Stomach (tissue), 9 donors: ENCODE measurements around the gene HK3. TPM values are rescaled to one million over a fixed set of nuclear protein-coding genes. Genes with fewer than 3 reads are reported as not detected.

Source experiments
- DNase-seq, 2 donors: peaks; one replicate each; pipeline versions ENCODE4 v3.0.0 to v3.0.0-alpha.2; 2013 to 2019
- H3K27ac ChIP-seq, 5 donors: fragments of 200-600 bp in 4 of 5; sonication (generic) in 4 of 5; one replicate each; pipeline ENCODE4 v1.5.1; 2013 to 2019; ENCODE audit warnings: mild to moderate bottlenecking in 1 of 5, moderate library complexity in 1 of 5
- H3K27me3 ChIP-seq, 3 donors: fragments of 200-600 bp; sonication (generic); one replicate each; pipeline ENCODE4 v1.5.1; 2017 to 2019; ENCODE audit warnings: mixed run types in 1 of 3
- H3K36me3 ChIP-seq, 4 donors: fragments of 200-600 bp; sonication (generic); 1 replicate in 3 of 4; 2 replicates in 1 of 4; pipeline ENCODE4 v1.5.1; 2016 to 2019
- H3K4me1 ChIP-seq, 4 donors: fragments of 200-600 bp; sonication (generic); one replicate each; pipeline ENCODE4 v1.5.1; 2016 to 2019
- H3K4me3 ChIP-seq, 4 donors: fragments of 200-600 bp; sonication (generic) in 3 of 4; one replicate each; pipeline ENCODE4 v1.5.1; 2016 to 2019; ENCODE audit warnings: mild to moderate bottlenecking in 1 of 4
- H3K9me3 ChIP-seq, 4 donors: fragments of 200-600 bp; sonication (generic); one replicate each; pipeline ENCODE4 v1.5.1; 2016 to 2019
- CTCF ChIP-seq, 7 experiments: fragments of 450-650 bp in 4 of 7; fragments of 200-600 bp in 3 of 7; sonication (generic) in 3 of 7; IDR thresholded peaks; one replicate each; pipeline ENCODE4 v1.5.1; 2016 to 2019; ENCODE audit warnings: antibody characterized with exemption in 7 of 7, control low read depth in 2 of 7, mild to moderate bottlenecking in 1 of 7
- EP300 ChIP-seq: sonication (generic); formaldehyde crosslinking; IDR thresholded peaks from one replicate; pipeline ENCODE4 v1.6.1; 2017; ENCODE audit warnings: antibody characterized with exemption
- POLR2A ChIP-seq, 4 donors: fragments of 450-650 bp; IDR thresholded peaks; one replicate each; pipeline ENCODE4 v1.6.1; 2016; ENCODE audit warnings: antibody characterized with exemption in 4 of 4, control low read depth in 2 of 4, mild to moderate bottlenecking in 1 of 4, moderate library complexity in 1 of 4
- POLR2AphosphoS5 ChIP-seq, 3 donors: sonication (generic); formaldehyde crosslinking; IDR thresholded peaks; one replicate each; pipeline ENCODE4 v1.6.1; 2016; ENCODE audit warnings: antibody characterized with exemption in 3 of 3
- WGBS, 5 donors: extraction: QIAGEN DNeasy Blood & Tissue Kit in 3 of 5; methylation state at CpG; one replicate each; pipeline versions ENCODE4 v1.1.5 to v1.1.7; 2013 to 2018; 5-methylcytosine and 5-hydroxymethylcytosine counted together
- intact Hi-C: fragments of 100-400 bp; cut with DNase I; formaldehyde crosslinking; loops from one replicate; pipeline ENCODE4 v1.15.1; 2023; ENCODE audit warnings: low total_unique reads
- polyA plus RNA-seq, 3 donors: library from polyadenylated mRNA; stranded (reverse); fragments of 200-250 nt; gene quantifications; one replicate each; pipeline ENCODE4 v1.2.3, GENCODE V29; 2013
- total RNA-seq, 5 donors: library from RNA; depleted of rRNA; stranded (reverse); fragments of >200 nt; gene quantifications; one replicate each; pipeline versions ENCODE4 v1.1.0 to v1.2.3, GENCODE V29; 2014 to 2016
- donor health status: healthy with polysubstance abuse.
- donor health status: Bipolar disorder and iron deficiency.
- donor health status: healthy.

The HK3 gene
- total and polyA plus RNA-seq, 8 donors = 1.6 to 145 (median 4.2) TPM; not detected in 2

GRCh38 chr5:176870110-176870591 lies 29.0 kb downstream of the HK3 start:
- WGBS, 5 donors = 51 to 62% (median 60%) methylated on average over 13 to 17 of the region's 17 CpGs; no CpG with 5 or more reads in 1 of the 5 donors
- intact Hi-C loops = no loop called here
- Histone ChIP-seq H3K9me3 (no peaks in the 10 kb centered on the region), H3K36me3 (no peaks in the 10 kb centered on the region), H3K27me3 (peaks cover 0 to 68% (median 41%) of the 10 kb centered on the region in 3 donors), H3K4me3 (no peak overlapping the region), H3K4me1 (no peaks in the 10 kb centered on the region), H3K27ac (no peak overlapping the region)
- TF ChIP-seq POLR2AphosphoS5 (IDR thresholded peaks at IDR 0.05) = no peak
- TF ChIP-seq POLR2A (IDR thresholded peaks at IDR 0.05) = no peak
- no peak for TF ChIP-seq EP300
- TF ChIP-seq CTCF (IDR thresholded peaks at IDR 0.05) = peak in 3 of 7 experiments; percentile 8 to 19 (median 16)
- DNase-seq = peak; percentile 29 to 74

GRCh38 chr5:176869501-176870109 lies 29.5 kb downstream of the HK3 start:
- Histone ChIP-seq H3K9me3 (no peaks in the 10 kb centered on the region), H3K4me1 (no peaks in the 10 kb centered on the region), H3K36me3 (no peaks in the 10 kb centered on the region), H3K27ac (no peak overlapping the region), H3K4me3 (no peak overlapping the region), H3K27me3 (peaks cover 0 to 68% (median 41%) of the 10 kb centered on the region in 3 donors)
- WGBS, 5 donors = 81 to 89% (median 84%) methylated on average over 21 to 38 of the region's 38 CpGs
- TF ChIP-seq EP300 (no peak), POLR2A (IDR thresholded peaks at IDR 0.05) (no peak), CTCF (IDR thresholded peaks at IDR 0.05) (no peak), POLR2AphosphoS5 (IDR thresholded peaks at IDR 0.05) (no peak)
- no peak for DNase-seq
- intact Hi-C loops = no loop called here

DNA sequence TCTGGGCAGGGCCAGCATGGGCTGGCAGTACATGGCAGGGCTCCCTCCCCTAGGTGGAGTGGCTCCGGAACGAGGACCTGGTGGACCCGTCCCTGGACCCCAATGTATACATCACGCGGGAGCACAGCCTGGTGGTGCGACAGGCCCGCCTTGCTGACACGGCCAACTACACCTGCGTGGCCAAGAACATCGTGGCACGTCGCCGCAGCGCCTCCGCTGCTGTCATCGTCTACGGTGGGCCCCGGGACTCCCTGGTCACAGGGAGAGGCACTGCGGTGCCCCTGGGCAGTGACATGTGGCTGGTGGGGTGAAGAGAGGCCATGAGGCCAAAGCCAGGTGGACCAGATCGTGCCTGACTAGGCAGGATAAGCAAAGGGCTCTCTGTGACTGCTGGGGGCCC lies 30.4 kb downstream of the HK3 start:
- no peaks in the 10 kb centered on the region for H3K9me3 ChIP-seq
- H3K27me3 ChIP-seq = peaks cover 0 to 68% (median 48%) of the 10 kb centered on the region in 3 donors
- TF ChIP-seq POLR2AphosphoS5 (IDR thresholded peaks at IDR 0.05) (no peak), POLR2A (IDR thresholded peaks at IDR 0.05) (no peak), CTCF (IDR thresholded peaks at IDR 0.05) (no peak), EP300 (no peak)
- H3K27ac ChIP-seq = no peak overlapping the region
- H3K4me1 ChIP-seq = no peaks in the 10 kb centered on the region
- no peaks in the 10 kb centered on the region for H3K36me3 ChIP-seq
- no peak for DNase-seq
- intact Hi-C loops = no loop called here
- H3K4me3 ChIP-seq = no peak overlapping the region
- 80 to 92% (median 90%) methylated on average over 6 to 20 of the region's 20 CpGs for WGBS, 5 donors

- Histone ChIP-seq H3K9me3 (no peaks in the 10 kb centered on the region), H3K27ac (no peak overlapping the region), H3K27me3 (peaks cover 0 to 70% (median 47%) of the 10 kb centered on the region in 3 donors), H3K4me3 (no peak overlapping the region), H3K4me1 (no peaks in the 10 kb centered on the region), H3K36me3 (no peaks in the 10 kb centered on the region)
- 80 to 91% (median 87%) methylated on average over 8 to 14 of the region's 14 CpGs for WGBS, 5 donors
- intact Hi-C loops = no loop called here
- TF ChIP-seq CTCF (IDR thresholded peaks at IDR 0.05) (no peak), POLR2A (IDR thresholded peaks at IDR 0.05) (no peak), EP300 (no peak), POLR2AphosphoS5 (IDR thresholded peaks at IDR 0.05) (no peak)
- no peak for DNase-seq
These were observed 31.0 kb downstream of the HK3 start for GRCh38 chr5:176868126-176868525.
